Hematopoietic multipotent progenitor cell treated with erythropoietin and hydrocortisone succinate and interleukin-3 and kit ligand, for 6 days (in vitro differentiated cells): ENCODE results near the gene ERBB2.

Source experiments
- DNase-seq: peaks from one replicate; pipeline ENCODE4 v3.0.0-alpha.2; 2015

Gene ERBB2

GRCh38 chr17:39699818-39700147 lies at the start of gene ERBB2:
Gene ERBB2, plus strand, starts transcription at chr17:39700064. Its CDS starts 175 bp downstream, at chr17:39700239.
- no peak for DNase-seq

- no peak for DNase-seq
Measured at GRCh38 chr17:39650121-39650579, 49.7 kb upstream of the ERBB2 start.

GRCh38 chr17:39651923-39652586 lies 47.8 kb upstream of the ERBB2 start:
- no peak for DNase-seq

- no peak for DNase-seq
Measured at GRCh38 chr17:39652587-39653315, 47.1 kb upstream of the ERBB2 start.

GRCh38 chr17:39653316-39653661 lies 46.6 kb upstream of the ERBB2 start:
- no peak for DNase-seq

- peak; percentile 90 for DNase-seq
Measured at GRCh38 chr17:39653662-39654331, 46.1 kb upstream of the ERBB2 start.

- no peak for DNase-seq
Measured at GRCh38 chr17:39655105-39655504, 44.8 kb upstream of the ERBB2 start.

GRCh38 chr17:39658346-39658745 lies 41.5 kb upstream of the ERBB2 start:
- no peak for DNase-seq

- DNase-seq = no peak
Measured at GRCh38 chr17:39658760-39659159, 41.1 kb upstream of the ERBB2 start.

- no peak for DNase-seq
Measured at GRCh38 chr17:39659279-39660010, 40.4 kb upstream of the ERBB2 start.

GRCh38 chr17:39660011-39660360 lies 39.9 kb upstream of the ERBB2 start:
- no peak for DNase-seq

GRCh38 chr17:39660397-39661385 lies 39.2 kb upstream of the ERBB2 start:
- DNase-seq = no peak

- no peak for DNase-seq
Measured at GRCh38 chr17:39661744-39662541, 37.9 kb upstream of the ERBB2 start.

- no peak for DNase-seq
Measured at GRCh38 chr17:39662551-39663339, 37.1 kb upstream of the ERBB2 start.

- no peak for DNase-seq
Measured at GRCh38 chr17:39663340-39663687, 36.5 kb upstream of the ERBB2 start.

GRCh38 chr17:39663688-39664580 lies 35.9 kb upstream of the ERBB2 start:
- peak; percentile 67 for DNase-seq

GRCh38 chr17:39664581-39665561 lies 35.0 kb upstream of the ERBB2 start, which contains the start of gene TCAP:
Gene TCAP, plus strand, starts transcription at chr17:39665349. Its CDS starts 11 bp downstream, at chr17:39665360.
- no peak for DNase-seq

GRCh38 chr17:39665642-39666224 lies 34.1 kb upstream of the ERBB2 start:
- peak; percentile 69 for DNase-seq
